Ascending aorta (tissue), 2 donors: ENCODE results near the gene TUBB2A. TPM values are rescaled to one million over a fixed set of nuclear protein-coding genes. Genes with fewer than 3 reads are reported as not detected.
A peak's percentile ranks its signal among the peaks of the same experiment; 100 is the strongest.
"Not testable (repeated sequence)": the region's sequence is repeated elsewhere in the genome, so short reads cannot be mapped to it uniquely, and the experiment has no call there.

ENCODE experiments used
- DNase-seq, 2 donors: peaks; one replicate each; pipeline ENCODE4 v3.0.0-alpha.2; 2019; ENCODE audit warnings: low spot score in 2 of 2
- H3K27ac ChIP-seq, 2 donors: fragments of 200-600 bp; sonication (generic); one replicate each; pipeline ENCODE4 v1.5.1; 2016 to 2017; ENCODE audit warnings: mild to moderate bottlenecking in 1 of 2
- H3K27me3 ChIP-seq: fragments of 200-600 bp; sonication (generic); one replicate; pipeline ENCODE4 v1.5.1; 2017
- H3K36me3 ChIP-seq, 2 donors: fragments of 200-600 bp; sonication (generic); one replicate each; pipeline ENCODE4 v1.5.1; 2016
- H3K4me1 ChIP-seq, 2 donors: fragments of 200-600 bp; sonication (generic); one replicate each; pipeline ENCODE4 v1.5.1; 2016 to 2017; ENCODE audit warnings: mild to moderate bottlenecking in 1 of 2
- H3K4me3 ChIP-seq, 2 donors: fragments of 200-600 bp; sonication (generic); one replicate each; pipeline ENCODE4 v1.5.1; 2016 to 2017; ENCODE audit warnings: mild to moderate bottlenecking in 1 of 2
- H3K9me3 ChIP-seq, 2 donors: fragments of 200-600 bp; sonication (generic); one replicate each; pipeline ENCODE4 v1.5.1; 2016
- intact Hi-C: fragments of 100-400 bp; cut with DNase I; formaldehyde crosslinking; loops from one replicate; pipeline ENCODE4 v1.15.1; 2023
- total RNA-seq: library from RNA; depleted of rRNA; stranded (reverse); fragments of >200 nt; gene quantifications from one replicate; pipeline ENCODE4 v1.1.0, GENCODE V29; 2016
- TF ChIP-seq, protein P1 (sequence below), 3 experiments: fragments of 200-600 bp in 2 of 3; fragments of 450-650 bp in 1 of 3; sonication (generic) in 2 of 3; IDR thresholded peaks; one replicate each; pipeline ENCODE4 v1.5.1; 2016 to 2019; ENCODE audit warnings: antibody characterized with exemption in 3 of 3, mild to moderate bottlenecking in 1 of 3, moderate library complexity in 1 of 3

TUBB2A gene
- total RNA-seq, 1 donor from 2014 or later: 121 TPM

DNA sequence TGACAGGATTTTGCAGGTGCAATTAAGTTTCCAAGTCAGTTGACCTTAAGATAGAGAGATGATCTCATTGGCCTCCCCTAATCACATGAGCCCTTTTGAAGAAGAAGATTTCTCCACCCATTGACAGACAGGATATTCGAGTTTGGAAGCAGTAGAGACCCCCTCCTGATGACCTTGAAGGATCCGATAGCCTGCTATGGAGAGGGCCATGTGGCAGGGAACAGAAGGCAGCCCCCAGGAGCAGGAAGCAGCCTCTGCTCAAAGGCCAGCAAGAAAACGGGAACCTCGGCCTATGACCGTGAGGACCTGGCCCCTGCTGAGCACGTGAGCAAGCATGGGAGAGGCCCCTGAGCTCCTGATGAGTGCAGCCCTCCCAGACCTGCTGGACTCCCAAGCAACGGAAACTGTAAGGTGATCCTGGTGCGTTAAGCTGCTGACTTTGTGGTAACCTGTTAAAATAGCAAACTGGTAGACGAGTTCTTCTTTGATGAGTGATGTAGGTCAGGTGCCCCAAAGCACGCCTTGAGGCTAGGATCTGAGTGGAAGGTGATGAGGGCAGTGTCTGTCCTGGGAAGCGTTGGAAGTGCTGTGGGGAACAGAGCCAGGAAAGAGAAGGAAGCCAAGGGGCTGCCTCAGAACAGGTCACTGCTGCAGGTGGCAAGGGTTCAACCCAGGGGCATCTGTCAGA, 18.5 kb upstream of the TUBB2A start:
- H3K27me3 ChIP-seq: no peaks in the 10 kb centered on the region
- no peak overlapping the region for H3K4me3 ChIP-seq
- no peak for DNase-seq
- H3K9me3 ChIP-seq: no peaks in the 10 kb centered on the region
- TF ChIP-seq, protein P1, sequence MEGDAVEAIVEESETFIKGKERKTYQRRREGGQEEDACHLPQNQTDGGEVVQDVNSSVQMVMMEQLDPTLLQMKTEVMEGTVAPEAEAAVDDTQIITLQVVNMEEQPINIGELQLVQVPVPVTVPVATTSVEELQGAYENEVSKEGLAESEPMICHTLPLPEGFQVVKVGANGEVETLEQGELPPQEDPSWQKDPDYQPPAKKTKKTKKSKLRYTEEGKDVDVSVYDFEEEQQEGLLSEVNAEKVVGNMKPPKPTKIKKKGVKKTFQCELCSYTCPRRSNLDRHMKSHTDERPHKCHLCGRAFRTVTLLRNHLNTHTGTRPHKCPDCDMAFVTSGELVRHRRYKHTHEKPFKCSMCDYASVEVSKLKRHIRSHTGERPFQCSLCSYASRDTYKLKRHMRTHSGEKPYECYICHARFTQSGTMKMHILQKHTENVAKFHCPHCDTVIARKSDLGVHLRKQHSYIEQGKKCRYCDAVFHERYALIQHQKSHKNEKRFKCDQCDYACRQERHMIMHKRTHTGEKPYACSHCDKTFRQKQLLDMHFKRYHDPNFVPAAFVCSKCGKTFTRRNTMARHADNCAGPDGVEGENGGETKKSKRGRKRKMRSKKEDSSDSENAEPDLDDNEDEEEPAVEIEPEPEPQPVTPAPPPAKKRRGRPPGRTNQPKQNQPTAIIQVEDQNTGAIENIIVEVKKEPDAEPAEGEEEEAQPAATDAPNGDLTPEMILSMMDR (IDR thresholded peaks at IDR 0.05): no peak
- no peak overlapping the region for H3K27ac ChIP-seq
- no peaks in the 10 kb centered on the region for H3K4me1 ChIP-seq
- H3K36me3 ChIP-seq: no peaks in the 10 kb centered on the region
- intact Hi-C loops: no loop called here

GRCh38 chr6:3173636-3174089, 16.3 kb upstream of the TUBB2A start:
- DNase-seq, H3K36me3 ChIP-seq, H3K4me1 ChIP-seq, H3K27ac ChIP-seq, intact Hi-C loops, H3K9me3 ChIP-seq, H3K4me3 ChIP-seq, H3K27me3 ChIP-seq: not testable (repeated sequence)

GRCh38 chr6:3172789-3173188, 15.4 kb upstream of the TUBB2A start:
- H3K4me1 ChIP-seq, H3K36me3 ChIP-seq, H3K9me3 ChIP-seq, intact Hi-C loops, H3K4me3 ChIP-seq, H3K27me3 ChIP-seq, DNase-seq, H3K27ac ChIP-seq: not testable (repeated sequence)

DNA sequence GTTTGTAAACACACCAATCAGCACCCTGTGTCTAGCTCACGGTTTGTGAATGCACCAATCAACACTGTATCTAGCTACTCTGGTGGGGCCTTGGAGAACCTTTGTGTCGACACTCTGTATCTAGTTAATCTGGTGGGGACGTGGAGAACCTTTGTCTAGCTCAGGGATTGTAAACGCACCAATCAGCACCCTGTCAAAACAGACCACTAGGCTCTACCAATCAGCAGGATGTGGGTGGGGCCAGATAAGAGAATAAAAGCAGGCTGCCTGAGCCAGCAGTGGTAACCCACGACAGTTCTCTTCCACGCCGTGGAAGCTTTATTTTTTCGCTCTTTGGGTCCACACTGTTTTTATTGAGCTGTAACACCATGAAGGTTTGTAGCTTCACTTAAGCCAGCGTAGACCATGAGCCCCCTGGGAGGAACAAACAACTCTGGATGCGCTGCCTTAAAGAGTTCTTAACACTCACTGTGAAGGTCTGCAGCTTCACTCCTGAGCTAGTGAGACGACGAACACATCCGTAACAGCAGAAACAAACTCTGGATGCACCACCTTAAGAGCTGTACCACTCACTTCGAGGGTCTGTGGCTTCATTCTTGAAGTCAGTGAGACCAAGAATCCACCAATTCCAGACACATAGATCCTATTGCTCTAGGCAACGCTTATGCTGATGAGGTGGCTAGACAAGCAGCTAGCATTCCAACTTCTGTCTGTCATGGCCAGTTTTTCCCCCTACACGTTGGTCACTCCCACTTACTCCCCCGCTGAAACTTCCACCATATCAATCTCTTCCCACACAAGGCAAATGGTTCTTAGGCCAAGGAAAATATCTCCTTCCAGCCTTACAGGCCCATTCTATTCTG, 14.2 kb upstream of the TUBB2A start:
- H3K4me1 ChIP-seq, H3K27me3 ChIP-seq, intact Hi-C loops, H3K9me3 ChIP-seq, H3K4me3 ChIP-seq, DNase-seq, H3K36me3 ChIP-seq: not testable (repeated sequence)
- H3K27ac ChIP-seq: peak overlapping the region; percentile 34 to 40

DNA sequence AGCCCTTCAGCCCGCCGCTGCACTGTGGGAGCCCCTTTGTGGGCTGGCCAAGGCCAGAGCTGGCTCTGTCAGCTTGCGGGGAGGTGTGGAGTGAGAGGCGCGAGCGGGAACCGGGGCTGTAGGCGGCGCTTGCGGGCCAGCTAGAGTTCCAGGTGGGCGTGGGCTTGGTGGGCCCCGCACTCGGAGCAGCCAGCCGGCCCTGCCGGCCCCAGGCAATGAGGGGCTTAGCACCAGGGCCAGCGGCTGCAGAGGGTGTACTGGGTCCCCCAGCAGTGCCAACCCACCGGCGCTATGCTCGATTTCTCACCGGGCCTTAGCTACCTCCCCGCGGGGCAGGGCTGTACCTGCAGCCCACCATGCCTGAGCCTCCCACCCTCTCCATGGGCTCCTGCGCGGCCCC, 13.3 kb upstream of the TUBB2A start:
- intact Hi-C loops, H3K9me3 ChIP-seq, H3K27me3 ChIP-seq, H3K4me1 ChIP-seq, H3K36me3 ChIP-seq, H3K4me3 ChIP-seq, DNase-seq, H3K27ac ChIP-seq: not testable (repeated sequence)

DNA sequence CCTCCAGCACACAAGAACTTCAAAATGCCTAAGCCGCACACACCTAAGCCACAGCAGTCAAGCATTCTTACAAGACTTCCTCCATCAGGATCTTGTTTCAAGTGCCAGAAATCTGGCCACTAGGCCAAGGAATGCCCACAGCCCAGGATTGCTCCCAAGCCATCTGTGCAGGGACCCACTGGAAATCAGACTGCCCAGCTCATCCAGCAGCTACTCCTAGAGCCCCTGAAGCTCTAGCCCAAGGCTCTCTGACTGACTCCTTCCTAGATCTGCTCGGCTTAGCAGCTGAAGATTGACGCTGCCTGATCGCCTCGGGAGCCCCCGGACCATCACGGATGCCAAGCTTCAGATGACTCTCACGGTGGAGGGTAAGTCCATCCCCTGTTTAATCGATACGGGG, 10.7 kb upstream of the TUBB2A start:
- intact Hi-C loops: loop anchor here (10.0 kb wide), 1 partner anchor 187 kb away; no protein-coding TSS in a partner anchor
- not testable (repeated sequence) for H3K27me3 ChIP-seq

GRCh38 chr6:3166535-3167225, 9.3 kb upstream of the TUBB2A start:
- not testable (repeated sequence) for H3K27ac ChIP-seq

More for the DNA sequence above, 10.7 kb upstream of the TUBB2A start:
- not testable (repeated sequence) for DNase-seq, H3K27ac ChIP-seq, H3K36me3 ChIP-seq, H3K9me3 ChIP-seq, H3K4me1 ChIP-seq, H3K4me3 ChIP-seq

GRCh38 chr6:3165631-3166534, 8.5 kb upstream of the TUBB2A start:
- Histone ChIP-seq H3K27ac (no peak overlapping the region), H3K4me3 (no peak overlapping the region), H3K9me3 (no peaks in the 10 kb centered on the region), H3K36me3 (no peaks in the 10 kb centered on the region), H3K27me3 (no peaks in the 10 kb centered on the region), H3K4me1 (peaks cover 0 to 4% of the 10 kb centered on the region in 2 donors)
- no peak for DNase-seq
- TF ChIP-seq, protein P1 (IDR thresholded peaks at IDR 0.05): no peak
- intact Hi-C loops: loop anchor here (10.0 kb wide), 1 partner anchor 189 kb away; no protein-coding TSS in a partner anchor

More at GRCh38 chr6:3166535-3167225, 9.3 kb upstream of the TUBB2A start:
- DNase-seq, H3K4me1 ChIP-seq, H3K4me3 ChIP-seq, H3K9me3 ChIP-seq, H3K27me3 ChIP-seq, H3K36me3 ChIP-seq: not testable (repeated sequence)
- intact Hi-C loops: loop anchor here (10.0 kb wide), 1 partner anchor 188 kb away; no protein-coding TSS in a partner anchor
